ENCODE results near the gene NOP53. TPM values are rescaled to one million over a fixed set of nuclear protein-coding genes. Genes with fewer than 3 reads are reported as not detected.

NOP53 gene
- total and polyA plus RNA-seq, 9 of the 15 experiments (the other 6 are each of a cell fraction or from before 2014, with no cell fraction given), result 6.5 to 274 (median 145) TPM

DNA sequence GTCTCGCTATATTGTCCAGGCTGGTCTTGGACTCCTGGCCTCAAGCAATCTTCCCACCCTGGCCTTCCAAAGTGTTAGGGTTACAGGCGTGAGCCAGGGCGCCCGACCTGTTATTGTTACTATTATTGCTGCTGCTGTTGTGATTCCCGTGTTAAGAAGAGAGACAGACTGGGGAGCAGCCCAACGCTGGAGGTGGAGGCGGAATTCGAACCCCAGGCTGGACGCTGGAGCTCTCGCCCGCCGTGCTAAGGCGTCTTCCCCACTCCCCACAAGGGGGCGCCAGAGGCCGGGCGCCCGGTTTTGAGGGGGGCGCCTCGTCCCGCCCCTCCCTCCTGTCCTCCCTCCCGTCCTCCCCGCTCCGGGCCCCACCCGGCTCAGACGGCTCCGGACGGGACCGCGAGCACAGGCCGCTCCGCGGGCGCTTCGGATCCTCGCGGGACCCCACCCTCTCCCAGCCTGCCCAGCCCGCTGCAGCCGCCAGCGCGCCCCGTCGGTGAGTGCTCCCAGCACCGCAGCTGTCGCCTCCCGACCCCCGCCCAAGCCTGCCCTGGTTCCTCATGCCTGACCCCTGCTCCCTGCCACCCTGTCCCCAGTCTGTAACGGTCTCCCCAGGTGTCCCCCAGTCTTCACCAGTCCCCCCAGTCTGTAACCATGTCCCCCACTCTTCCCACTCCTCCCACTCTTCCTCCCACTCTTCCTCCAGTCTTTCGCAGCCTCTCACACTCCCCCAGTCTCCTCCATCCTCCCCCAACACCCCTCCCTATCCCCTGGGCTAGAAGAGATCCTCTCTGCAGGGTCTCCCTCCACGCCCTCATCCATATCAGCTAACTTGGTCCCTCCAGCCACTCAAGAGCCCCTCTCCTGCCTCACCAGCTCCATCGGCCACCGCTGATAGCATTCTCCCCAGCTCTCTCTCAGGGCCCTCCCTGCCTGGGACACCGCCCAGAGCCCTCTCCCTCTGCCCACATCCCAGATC is 32.0 kb upstream of the NOP53 start, which contains the start of gene EHD2 (continued):
- TF ChIP-seq TCFL5 (CRISPR knock-in tag; conservative IDR thresholded peaks at IDR 0.05) (no peak), ARHGAP35 (IDR thresholded peaks at IDR 0.05; ENCODE audit: partially characterized antibody) (peak; percentile 5), ZNF668 (CRISPR knock-in tag; IDR thresholded peaks at IDR 0.05) (no peak), CBFA2T3 (IDR thresholded peaks at IDR 0.05) (peak; percentile 40; the same call in 1 of the 2 replicates), ZFX (CRISPR knock-in tag; IDR thresholded peaks at IDR 0.05) (peak; percentile 58), ZNF175 (CRISPR knock-in tag; IDR thresholded peaks at IDR 0.05; ENCODE audit: low read depth) (no peak), JUNB (CRISPR knock-in tag; conservative IDR thresholded peaks at IDR 0.05) (no peak), TAF9B (IDR thresholded peaks at IDR 0.05; ENCODE audit: partially characterized antibody) (no peak), SMAD2 (IDR thresholded peaks at IDR 0.05; ENCODE audit: low read depth, low read length) (no peak), MIER1 (IDR thresholded peaks at IDR 0.05; ENCODE audit: low read depth) (no peak), ZC3H8 (IDR thresholded peaks at IDR 0.05) (no peak), ZNF354B (CRISPR knock-in tag; IDR thresholded peaks at IDR 0.05) (no peak), ZKSCAN8 (CRISPR knock-in tag; IDR thresholded peaks at IDR 0.05) (no peak), ZNF561 (CRISPR knock-in tag; conservative IDR thresholded peaks at IDR 0.05) (no peak), STAT5B (CRISPR knock-in tag; IDR thresholded peaks at IDR 0.05) (no peak), PHTF2 (CRISPR knock-in tag; IDR thresholded peaks at IDR 0.05) (no peak), GTF2A2 (tag; IDR thresholded peaks at IDR 0.05) (no peak), ZNF24 (IDR thresholded peaks at IDR 0.05) (no peak), ZNF232 (CRISPR knock-in tag; IDR thresholded peaks at IDR 0.05) (no peak), NEUROD1 (IDR thresholded peaks at IDR 0.05; ENCODE audit: borderline replicate concordance, low read depth, low read length, partially characterized antibody) (no peak), ZFPM2 (CRISPR knock-in tag; IDR thresholded peaks at IDR 0.05) (no peak), ZNF589 (CRISPR knock-in tag; IDR thresholded peaks at IDR 0.05; ENCODE audit: low read depth) (no peak), ZNF57 (CRISPR knock-in tag; IDR thresholded peaks at IDR 0.05) (no peak)
- TF ChIP-seq, protein P1, sequence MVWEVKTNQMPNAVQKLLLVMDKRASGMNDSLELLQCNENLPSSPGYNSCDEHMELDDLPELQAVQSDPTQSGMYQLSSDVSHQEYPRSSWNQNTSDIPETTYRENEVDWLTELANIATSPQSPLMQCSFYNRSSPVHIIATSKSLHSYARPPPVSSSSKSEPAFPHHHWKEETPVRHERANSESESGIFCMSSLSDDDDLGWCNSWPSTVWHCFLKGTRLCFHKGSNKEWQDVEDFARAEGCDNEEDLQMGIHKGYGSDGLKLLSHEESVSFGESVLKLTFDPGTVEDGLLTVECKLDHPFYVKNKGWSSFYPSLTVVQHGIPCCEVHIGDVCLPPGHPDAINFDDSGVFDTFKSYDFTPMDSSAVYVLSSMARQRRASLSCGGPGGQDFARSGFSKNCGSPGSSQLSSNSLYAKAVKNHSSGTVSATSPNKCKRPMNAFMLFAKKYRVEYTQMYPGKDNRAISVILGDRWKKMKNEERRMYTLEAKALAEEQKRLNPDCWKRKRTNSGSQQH (CRISPR knock-in tag; IDR thresholded peaks at IDR 0.05), result 0 out of 2 replicates have a peak, but pooled peaks have one; percentile 20
- TF ChIP-seq, protein P2, sequence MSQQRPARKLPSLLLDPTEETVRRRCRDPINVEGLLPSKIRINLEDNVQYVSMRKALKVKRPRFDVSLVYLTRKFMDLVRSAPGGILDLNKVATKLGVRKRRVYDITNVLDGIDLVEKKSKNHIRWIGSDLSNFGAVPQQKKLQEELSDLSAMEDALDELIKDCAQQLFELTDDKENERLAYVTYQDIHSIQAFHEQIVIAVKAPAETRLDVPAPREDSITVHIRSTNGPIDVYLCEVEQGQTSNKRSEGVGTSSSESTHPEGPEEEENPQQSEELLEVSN (IDR thresholded peaks at IDR 0.05; ENCODE audit: borderline replicate concordance in 1 of 2, extremely low read depth in 1 of 2, insufficient read depth in 1 of 2, insufficient read length in 1 of 2, low read depth in 1 of 2, low read length in 1 of 2, poor library complexity in 1 of 2, severe bottlenecking in 1 of 2), result peak in 1 of 2 experiments; percentile 13
- TF ChIP-seq, protein P3, sequence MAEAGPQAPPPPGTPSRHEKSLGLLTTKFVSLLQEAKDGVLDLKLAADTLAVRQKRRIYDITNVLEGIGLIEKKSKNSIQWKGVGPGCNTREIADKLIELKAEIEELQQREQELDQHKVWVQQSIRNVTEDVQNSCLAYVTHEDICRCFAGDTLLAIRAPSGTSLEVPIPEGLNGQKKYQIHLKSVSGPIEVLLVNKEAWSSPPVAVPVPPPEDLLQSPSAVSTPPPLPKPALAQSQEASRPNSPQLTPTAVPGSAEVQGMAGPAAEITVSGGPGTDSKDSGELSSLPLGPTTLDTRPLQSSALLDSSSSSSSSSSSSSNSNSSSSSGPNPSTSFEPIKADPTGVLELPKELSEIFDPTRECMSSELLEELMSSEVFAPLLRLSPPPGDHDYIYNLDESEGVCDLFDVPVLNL (CRISPR knock-in tag; IDR thresholded peaks at IDR 0.05; ENCODE audit: low read depth), result no peak
